Forelimb muscle (tissue), 1 donor: ENCODE measurements around the gene TPSAB1. TPM values are rescaled to one million over a fixed set of nuclear protein-coding genes. Genes with fewer than 3 reads are reported as not detected.
"Not testable (repeated sequence)": the region's sequence is repeated elsewhere in the genome, so short reads cannot be mapped to it uniquely, and the experiment has no call there.

Experiments used
- DNase-seq: peaks from one replicate; pipeline ENCODE4 v3.0.0-alpha.2; 2013; ENCODE audit warnings: low read depth
- polyA plus RNA-seq: library from polyadenylated mRNA; unstranded; fragments of 120-200 nt; gene quantifications from one replicate; pipeline ENCODE4 v1.2.1, GENCODE V29; 2013; ENCODE audit not compliant: insufficient read length

TPSAB1 gene
- polyA plus RNA-seq = 1.2 TPM

DNA sequence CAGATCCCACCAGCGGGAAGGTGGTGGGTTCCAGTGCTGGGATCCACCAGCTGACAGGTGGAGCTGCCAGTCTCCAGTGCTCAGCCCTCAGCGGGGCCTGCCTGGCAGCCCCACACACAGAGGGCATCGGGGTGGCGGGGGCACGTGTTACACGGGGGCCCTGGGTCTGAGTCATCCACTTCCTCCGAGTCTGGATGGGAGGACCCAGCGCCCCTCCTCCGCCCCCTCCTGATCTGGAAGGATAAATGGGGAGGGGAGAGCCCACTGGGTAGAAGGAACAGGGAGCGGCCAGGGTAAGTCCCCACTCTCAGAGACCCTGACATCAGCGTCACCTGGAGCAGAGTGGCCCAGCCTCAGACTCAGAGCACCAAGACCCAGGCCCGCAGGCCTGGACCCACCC lies at the start of gene TPSAB1:
Gene TPSAB1 (plus strand): TSS at position 270 of the 400 bp plus-strand sequence. CDS start 234 bp downstream, outside the sequence.
- DNase-seq = not testable (repeated sequence)

DNA sequence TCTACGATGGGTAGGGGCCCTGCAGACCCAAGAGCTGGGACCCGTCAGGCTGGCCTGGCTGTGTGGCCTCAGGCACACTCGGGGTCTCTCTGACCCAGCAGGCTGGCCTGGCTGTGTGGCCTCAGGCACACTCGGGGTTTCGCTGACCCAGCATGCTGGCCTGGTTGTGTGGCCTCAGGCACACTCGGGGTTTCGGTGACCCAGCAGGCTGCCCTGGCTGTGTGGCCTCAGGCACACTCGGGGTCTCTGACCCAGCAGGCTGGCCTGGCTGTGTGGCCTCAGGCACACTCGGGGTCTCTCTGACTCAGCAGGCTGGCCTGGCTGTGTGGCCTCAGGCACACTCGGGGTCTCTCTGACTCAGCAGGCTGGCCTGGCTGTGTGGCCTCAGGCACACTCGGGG lies 49.7 kb upstream of the TPSAB1 start:
- not testable (repeated sequence) for DNase-seq

DNA sequence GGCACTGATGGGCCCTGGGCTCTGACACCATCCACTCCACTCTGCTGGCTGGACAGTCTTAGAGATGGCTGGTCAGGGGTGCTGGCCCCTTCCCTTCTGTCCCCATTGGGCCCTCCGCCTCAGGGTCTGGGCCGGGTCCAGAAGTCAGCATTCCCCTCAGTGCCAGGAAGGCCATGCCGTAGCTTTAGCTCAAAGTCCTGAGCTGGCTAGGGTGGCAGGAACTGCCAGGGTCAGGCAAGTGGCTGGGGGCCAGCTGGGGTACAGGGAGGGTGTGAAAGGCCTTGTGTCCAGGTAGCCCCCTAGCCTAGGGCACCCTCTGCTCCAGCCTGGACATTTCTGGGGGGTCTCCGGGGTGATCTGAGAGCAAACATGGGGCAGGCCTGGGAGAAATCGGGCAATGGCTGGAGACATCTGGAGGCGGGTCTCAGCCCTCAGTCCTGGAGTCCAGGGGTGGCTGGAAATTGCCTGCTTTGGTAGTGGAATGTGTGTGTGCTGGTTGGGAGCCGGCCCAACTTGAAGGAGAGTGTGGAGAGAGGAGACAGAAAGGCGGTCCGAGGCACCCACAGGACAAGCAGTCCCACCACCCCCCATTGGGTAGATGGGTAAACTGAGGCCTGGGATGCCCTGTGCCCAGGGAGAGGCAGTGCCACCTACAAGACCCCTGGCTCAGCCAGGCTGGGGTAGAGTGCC lies 48.0 kb upstream of the TPSAB1 start:
- no peak for DNase-seq

DNA sequence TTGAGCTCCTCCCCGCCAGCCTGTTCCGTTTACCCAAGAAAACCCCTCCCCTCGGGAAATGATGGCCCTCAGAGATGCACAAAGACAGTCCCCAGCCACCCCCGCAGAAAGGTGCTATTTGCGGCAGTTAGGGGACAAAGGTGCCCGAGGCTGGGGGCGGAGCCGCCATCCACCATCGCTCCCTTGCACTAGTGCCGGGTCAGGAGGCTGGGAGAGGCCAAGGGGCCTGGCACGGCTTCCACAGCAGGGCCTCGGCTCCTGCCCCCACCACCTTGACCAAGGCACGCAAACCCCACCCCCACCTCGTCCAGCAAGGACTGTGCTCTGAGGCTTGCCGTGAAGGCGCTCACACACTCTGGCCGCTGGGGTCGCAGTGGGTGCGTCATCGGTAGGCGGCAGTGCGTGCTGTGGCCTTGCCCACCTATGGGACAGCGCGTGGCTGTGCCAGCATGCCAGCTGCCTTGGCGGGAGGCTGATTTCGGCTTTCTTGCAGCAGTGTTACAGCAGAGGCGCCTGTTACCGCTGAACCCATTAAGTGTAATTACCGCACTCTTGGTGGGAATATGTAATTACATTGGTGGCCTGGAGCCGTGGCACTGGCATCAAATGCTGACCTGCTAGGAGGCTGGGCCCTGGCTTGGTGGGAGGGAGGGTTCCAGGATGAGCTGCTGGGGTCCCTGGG lies 47.2 kb upstream of the TPSAB1 start:
- no peak for DNase-seq

DNA sequence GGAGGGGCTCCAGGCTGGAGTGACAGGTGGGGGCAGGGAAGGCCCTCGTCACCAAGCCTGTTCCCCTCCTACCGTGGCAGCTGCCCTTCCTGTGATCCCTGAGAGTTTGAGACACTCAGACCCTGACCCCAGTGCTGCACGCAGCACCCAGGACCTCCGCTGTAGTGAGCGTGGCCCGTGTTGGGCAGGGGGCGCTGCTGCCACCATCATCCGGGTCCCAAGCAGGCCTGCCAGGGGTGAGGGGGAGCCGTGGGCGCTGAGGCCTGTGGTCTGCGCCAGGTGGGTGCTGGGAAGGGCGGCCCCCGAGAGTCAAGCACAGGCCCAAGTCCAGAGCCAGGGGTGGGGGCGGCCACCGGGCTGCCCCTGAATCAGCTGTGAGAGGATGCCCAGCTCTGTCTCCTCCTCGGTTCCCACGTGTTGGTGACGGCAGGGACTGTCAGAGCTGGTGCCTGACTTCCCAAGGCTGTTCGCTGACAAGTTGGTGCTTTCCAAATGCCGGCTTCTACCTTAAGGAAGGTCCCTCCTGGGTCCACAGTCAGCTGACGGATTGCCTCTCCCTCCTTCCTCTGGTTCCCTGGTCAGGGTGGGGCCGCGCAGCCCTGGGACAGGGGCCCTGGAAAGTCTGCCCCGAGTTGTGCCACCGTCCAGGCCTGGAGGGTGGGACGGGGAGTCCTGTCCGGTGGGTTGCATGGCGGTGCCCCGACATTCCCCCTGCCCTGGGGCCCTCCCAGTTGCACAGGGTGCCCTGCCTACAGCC lies 46.5 kb upstream of the TPSAB1 start:
- no peak for DNase-seq

DNA sequence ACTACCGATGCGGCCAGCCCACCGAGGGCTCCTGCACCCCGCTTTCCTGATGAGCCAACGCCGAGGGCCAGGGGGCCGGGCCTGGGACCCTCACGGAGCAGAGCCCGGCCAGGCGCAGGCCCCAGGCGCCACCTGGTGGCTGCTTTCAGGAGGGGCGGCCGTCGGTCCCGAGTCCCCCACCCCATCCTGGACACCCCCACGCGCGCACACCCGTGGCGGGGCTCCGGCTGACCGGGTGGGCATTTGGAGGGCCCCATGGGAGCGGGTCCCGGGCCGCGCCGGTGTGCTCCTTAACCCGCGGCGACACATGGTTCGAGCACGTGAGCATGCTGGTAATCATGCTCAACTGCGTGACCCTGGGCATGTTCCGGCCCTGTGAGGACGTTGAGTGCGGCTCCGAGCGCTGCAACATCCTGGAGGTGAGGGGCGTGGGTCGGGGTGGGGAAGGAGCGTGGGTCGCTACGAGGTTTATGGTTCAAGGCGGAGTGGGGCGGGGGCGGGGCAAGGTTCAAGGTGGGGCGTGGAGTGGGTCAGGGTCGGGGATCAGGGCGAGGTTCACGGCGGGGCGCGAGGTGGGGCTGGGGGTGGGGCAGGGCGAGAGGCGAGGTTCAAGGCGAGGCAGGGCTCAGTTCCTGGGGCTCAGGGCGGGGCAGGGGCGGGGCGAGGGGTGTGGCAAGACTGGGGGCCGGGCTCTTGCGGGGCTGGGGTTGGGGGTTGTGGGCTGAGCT lies 45.7 kb upstream of the TPSAB1 start:
- no peak for DNase-seq

DNA sequence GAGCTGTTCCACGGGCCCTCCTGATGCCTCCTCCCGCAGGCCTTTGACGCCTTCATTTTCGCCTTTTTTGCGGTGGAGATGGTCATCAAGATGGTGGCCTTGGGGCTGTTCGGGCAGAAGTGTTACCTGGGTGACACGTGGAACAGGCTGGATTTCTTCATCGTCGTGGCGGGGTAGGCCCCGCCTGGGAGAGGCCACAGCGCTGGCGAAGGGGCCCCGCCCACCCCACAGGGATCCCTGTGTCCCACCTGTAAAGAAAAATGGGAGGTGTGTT lies 45.2 kb upstream of the TPSAB1 start:
- DNase-seq = no peak

DNA sequence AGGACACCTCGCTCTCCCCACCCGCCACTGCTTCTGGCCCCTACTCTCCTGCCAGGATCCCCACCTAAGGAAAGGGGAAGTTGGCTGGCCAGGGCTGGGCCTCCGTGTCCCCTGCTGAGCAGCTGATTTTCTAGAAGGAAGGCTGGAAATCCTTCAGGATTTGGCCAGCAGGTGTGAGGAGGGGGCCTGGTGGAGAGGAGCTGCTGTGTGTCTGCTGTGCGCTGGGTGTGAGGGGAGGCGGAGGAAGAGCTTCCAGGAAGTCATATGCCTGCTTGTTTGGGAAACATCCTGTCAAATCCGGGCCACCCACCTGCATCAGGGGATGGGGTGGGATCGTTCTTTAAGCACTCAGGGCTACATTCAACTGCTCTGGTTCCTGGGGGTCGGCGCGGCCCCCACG lies 44.0 kb upstream of the TPSAB1 start:
- no peak for DNase-seq

DNA sequence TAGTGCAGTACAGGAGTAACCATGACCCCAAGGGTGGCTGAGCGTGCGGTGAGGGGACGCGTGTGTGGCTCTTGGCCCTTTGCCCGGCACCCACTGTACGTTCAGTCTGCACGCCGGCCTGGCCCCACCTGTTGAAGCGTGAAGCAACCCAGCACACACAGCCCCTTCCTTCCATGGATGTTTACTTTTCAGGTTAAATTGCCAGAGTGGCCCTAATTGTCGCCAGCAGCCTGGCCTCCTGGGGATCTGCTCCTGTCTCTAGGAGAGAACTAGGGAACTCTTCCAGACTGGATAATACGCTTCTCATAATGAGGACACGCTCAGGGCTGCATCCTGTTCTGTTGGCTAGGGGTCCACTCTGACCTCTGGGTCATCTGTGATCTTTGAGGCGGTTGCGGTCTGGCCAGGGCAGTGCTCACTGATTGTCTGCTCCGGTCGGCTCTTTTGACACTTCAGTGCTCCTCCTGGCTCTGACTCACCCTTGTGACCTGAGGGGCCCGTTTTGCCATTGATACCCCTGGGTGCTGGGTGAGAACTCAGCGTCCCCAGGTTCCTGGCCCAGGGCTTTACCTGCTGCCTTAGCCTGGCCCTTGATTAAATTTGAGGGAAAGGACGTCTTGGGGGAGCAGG lies 43.2 kb upstream of the TPSAB1 start:
- no peak for DNase-seq

DNA sequence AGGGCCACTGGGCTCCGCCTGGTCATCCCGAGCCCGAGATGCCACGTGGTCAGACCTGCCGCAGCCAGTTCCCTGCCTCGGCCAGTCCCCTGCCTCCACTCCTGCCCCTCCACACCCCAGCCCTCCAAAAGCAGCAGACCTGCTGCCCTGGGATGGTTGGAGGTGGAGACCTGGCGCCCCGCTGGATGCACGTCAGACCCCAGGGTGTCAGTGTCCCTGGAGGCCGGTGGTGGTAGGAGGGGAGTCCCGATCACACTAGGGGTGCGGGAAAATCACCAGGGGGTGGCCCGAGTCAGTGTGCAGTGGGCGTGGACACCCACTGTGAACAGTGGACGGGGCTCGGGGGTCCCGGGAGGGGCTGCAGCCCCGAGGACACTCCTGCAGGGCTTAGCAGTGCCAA lies 42.3 kb upstream of the TPSAB1 start:
- DNase-seq = no peak

DNA sequence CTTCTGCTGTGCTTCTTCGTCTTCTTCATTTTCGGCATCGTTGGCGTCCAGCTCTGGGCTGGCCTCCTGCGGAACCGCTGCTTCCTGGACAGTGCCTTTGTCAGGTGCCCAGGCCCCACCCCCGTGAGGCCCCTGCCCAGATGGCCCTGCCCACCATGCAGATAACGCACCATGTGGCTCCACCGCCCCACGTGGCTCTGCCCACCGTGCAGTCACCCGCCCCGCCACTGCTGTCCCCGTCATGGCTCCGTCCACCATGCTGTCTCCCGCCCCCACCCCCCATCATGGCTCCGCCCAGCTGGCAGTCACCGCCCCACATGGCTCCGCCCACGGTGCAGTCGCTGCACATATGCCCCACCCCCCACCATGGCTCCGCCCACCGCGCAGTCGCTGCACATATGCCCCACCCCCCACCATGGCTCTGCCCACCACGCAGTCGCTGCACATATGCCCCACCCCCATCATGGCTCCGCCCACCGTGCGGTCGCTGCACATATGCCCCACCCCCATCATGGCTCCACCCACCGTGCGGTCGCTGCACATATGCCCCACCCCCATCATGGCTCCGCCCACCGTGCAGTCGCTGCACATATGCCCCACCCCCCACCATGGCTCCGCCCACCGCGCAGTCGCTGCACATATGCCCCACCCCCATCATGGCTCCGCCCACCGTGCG lies 41.7 kb upstream of the TPSAB1 start:
- not testable (repeated sequence) for DNase-seq

DNA sequence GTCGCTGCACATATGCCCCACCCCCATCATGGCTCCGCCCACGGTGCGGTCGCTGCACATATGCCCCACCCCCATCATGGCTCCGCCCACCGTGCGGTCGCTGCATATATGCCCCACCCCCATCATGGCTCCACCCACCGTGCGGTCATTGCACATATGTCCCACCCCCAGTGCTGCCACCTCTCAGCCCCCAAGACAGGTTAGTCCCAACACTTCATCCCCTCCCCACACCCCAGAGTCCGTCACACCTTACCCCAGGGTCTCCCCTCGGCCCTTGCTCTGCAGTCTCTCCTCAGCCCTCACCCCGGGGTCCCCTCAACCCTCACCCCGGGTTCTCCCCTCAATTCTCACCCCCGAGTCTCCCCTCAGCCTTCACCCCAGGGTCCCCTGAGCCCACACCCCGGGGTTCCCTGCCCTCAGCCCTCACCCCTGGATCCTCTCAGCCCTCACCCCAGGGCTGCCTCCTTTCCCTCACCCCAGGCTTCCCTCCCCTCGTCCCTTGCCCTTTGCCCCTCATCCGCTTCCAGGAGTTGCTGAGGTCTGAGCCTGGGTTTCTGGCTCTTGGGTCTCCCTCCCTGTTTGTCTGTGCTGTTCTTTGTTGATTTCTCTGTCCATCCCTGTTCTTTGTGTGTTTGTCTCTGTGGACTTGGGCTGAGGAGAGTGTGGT lies 41.0 kb upstream of the TPSAB1 start:
- DNase-seq = no peak

DNA sequence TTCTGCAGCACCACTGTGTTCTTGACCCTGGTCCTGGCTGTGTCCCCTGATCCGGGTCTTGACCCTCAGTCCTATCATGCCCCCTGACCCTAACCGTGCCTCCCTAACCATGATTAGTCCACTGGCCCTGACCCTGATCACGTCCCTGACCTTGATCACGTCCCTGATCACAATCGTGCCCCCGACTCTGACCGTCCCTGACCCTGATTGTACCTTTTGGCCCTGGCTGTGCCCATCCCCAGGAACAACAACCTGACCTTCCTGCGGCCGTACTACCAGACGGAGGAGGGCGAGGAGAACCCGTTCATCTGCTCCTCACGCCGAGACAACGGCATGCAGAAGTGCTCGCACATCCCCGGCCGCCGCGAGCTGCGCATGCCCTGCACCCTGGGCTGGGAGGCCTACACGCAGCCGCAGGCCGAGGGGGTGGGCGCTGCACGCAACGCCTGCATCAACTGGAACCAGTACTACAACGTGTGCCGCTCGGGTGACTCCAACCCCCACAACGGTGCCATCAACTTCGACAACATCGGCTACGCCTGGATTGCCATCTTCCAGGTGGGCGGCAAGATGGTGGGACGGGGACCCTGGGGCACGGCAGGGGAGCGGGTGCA lies 40.4 kb upstream of the TPSAB1 start:
- DNase-seq = no peak

DNA sequence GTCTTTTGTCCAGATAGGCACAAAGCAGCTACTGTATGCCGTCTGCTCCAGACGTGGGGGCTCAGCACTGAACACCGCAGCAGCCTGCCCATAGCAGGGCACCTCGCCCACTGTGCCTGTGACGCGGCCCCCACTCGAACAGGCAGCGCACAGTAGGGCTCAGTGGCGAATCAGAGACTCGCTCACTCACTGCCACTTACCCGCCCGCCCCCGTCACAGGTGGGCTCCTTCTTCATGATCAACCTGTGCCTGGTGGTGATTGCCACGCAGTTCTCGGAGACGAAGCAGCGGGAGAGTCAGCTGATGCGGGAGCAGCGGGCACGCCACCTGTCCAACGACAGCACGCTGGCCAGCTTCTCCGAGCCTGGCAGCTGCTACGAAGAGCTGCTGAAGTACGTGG lies 39.1 kb upstream of the TPSAB1 start:
- no peak for DNase-seq

DNA sequence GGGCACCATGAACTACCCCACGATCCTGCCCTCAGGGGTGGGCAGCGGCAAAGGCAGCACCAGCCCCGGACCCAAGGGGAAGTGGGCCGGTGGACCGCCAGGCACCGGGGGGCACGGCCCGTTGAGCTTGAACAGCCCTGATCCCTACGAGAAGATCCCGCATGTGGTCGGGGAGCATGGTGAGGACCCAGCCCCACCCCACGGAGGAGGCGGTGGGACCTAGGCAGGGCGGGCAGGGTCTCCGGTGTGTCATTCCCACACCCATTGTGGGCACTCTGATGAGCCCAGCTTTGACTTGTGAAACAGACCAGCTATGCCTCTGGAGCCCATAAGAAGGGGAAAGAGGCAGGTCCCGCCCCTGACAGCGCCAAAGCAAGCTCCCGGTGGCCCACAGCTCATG lies 38.2 kb upstream of the TPSAB1 start:
- DNase-seq = no peak

DNA sequence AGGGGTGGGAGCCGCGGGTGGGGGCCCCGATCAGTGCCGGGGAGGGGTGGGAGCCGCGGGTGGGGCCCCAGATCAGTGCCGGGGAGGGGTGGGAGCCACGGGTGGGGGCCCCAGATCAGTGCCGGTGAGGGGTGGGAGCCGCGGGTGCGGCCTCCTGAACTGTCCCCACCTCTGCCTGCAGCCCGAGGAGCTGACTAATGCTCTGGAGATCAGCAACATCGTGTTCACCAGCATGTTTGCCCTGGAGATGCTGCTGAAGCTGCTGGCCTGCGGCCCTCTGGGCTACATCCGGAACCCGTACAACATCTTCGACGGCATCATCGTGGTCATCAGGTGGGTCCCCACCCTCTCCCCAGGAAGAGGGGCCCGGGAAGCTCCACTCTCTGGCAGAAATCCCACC lies 35.6 kb upstream of the TPSAB1 start:
- no peak for DNase-seq

DNA sequence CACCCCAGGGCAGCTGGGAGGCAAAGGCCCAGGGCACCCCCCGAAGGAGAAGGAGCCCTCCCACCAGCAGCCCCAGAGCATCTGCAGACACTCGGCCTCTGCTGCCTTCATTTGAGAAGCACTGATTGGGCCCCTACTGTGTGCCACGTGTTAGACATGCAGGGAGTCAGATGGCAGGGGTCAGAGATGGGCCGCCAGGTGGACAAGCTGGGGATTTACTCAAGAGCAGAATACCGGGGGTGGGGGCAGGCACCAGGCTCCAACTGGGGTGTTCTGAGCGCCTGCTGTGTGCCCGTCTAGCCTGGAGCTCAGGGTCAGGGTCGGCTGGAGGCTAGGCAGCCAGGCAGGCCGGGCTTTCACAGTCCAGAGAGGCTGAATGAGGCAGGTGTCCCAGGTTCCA lies 34.2 kb upstream of the TPSAB1 start:
- no peak for DNase-seq

DNA sequence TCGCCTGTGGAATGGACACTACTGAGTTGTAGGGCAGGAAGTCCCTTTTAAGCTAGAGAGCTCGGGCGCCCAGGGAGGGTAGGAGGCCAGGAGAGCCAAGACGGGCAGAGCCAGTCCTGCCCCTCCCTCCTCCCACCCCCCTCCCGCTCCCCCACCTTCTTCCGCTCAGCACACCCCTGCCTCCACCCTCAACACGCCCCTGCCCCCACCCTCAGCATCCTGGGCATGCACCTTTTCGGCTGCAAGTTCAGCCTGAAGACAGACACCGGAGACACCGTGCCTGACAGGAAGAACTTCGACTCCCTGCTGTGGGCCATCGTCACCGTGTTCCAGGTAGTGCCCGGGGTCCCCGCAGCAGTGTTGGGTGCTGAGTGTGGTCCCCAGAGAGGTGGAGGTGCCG lies 33.7 kb upstream of the TPSAB1 start:
- no peak for DNase-seq

DNA sequence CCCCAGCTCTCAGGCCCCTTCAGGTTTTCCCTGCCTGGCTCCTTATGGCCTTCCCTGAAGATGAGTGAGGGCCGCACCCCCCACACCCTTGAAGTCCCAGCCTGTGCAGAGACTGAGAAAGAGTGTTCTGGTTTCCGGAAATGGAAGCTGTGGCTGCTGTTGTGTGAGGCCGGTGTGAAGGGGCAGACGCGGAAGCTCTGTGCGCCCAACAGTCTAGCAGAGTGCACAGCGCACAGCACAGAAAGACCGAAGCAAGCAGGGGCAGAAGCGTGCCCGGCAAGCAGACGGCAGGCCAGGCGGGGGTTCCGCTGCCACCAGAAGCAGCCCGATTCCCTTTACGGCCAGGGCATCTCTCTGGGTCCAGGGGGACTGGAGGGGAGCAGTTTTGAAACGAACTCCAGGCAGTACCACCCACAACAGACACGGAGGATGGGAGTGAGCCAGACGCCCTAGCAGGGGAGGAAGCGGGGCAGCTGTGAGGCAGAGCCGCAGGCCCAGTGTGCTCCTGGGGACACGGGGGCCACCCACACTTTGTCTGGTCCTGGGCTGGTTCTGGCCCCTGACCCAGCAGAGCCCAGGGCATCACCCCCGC lies 32.2 kb upstream of the TPSAB1 start:
- DNase-seq = no peak

DNA sequence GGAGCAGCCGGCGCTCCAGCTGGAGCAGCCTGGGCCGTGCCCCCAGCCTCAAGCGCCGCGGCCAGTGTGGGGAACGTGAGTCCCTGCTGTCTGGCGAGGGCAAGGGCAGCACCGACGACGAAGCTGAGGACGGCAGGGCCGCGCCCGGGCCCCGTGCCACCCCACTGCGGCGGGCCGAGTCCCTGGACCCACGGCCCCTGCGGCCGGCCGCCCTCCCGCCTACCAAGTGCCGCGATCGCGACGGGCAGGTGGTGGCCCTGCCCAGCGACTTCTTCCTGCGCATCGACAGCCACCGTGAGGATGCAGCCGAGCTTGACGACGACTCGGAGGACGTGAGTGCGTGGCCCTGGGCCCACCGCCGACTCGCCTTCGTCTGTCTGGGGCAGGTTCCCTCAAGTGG lies 31.4 kb upstream of the TPSAB1 start:
- DNase-seq = no peak
